Subcutaneous abdominal adipose tissue (tissue), 5 donors: ENCODE measurements around the gene RALGDS.

Experiments used
- H3K27ac ChIP-seq: one replicate; pipeline ENCODE4 v1.7.0; 2013; ENCODE audit warnings: low read depth, mild to moderate bottlenecking, inconsistent platforms, low read length, moderate library complexity
- H3K27me3 ChIP-seq, 5 donors: one replicate each; pipeline ENCODE4 v1.7.0; 2013; ENCODE audit warnings: low read length in 5 of 5, inconsistent platforms in 1 of 5; ENCODE audit not compliant: control insufficient read depth in 5 of 5, insufficient read depth in 4 of 5
- H3K36me3 ChIP-seq, 5 donors: one replicate each; pipeline ENCODE4 v1.7.0; 2013; ENCODE audit warnings: low read length in 5 of 5; ENCODE audit not compliant: control insufficient read depth in 5 of 5, insufficient read depth in 5 of 5
- H3K4me1 ChIP-seq, 5 donors: one replicate each; pipeline ENCODE4 v1.7.0; 2013; ENCODE audit warnings: low read length in 5 of 5, mild to moderate bottlenecking in 3 of 5, moderate library complexity in 1 of 5; ENCODE audit not compliant: control insufficient read depth in 5 of 5, insufficient read depth in 5 of 5
- H3K4me3 ChIP-seq, 5 donors: one replicate each; pipeline ENCODE4 v1.7.0; 2013; ENCODE audit warnings: low read length in 5 of 5, low read depth in 1 of 5
- H3K9ac ChIP-seq, 5 donors: one replicate each; pipeline ENCODE4 v1.7.0; 2013; ENCODE audit warnings: low read length in 5 of 5, mild to moderate bottlenecking in 4 of 5, moderate library complexity in 3 of 5
- H3K9me3 ChIP-seq, 5 donors: one replicate each; pipeline ENCODE4 v1.7.0; 2013; ENCODE audit warnings: low read length in 5 of 5; ENCODE audit not compliant: control insufficient read depth in 5 of 5
- donor health status: healthy.
- donor health status: healthy.
- donor health status: healthy.
- donor health status: healthy.
- donor health status: healthy.

The RALGDS gene

DNA sequence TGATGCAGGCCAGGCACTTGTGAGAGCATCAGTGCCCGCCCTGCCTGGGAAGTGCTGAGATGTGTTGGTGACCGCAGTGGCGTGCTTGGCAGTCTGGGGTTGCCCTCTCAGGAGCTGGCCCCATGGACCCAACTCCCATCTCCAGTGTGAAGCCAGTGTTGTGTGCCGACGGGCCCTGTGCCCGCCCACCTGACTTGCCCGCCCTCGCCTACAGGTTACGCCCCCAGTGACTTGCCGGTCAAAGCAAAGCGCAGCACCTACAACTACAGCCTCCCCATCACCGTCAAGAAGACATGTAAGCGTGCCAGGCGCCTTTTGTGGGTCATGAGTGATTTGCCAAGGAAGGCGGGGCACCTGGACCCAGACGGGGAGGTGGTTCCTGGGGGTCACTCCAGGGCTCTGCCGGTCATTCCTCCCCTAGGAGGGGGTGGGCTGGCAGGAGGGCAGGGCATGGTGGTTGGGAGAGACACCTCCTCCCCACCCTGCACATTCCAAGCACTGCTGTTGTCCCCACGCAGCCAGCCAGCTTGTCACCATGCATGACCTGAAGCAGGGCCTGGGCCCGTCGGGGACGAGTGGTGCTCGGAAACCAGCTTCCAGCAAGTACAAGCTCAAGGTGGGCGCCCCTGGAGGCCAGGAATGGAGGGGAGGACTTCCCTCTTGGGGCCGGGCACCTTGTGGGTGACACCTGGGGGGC, 66.7 kb downstream of the RALGDS start:
- peaks cover 0 to 95% (median 86%) of the 10 kb centered on the region in 5 donors for H3K36me3 ChIP-seq
- no peak overlapping the region for H3K9ac ChIP-seq
- H3K27ac ChIP-seq = no peak overlapping the region
- no peaks in the 10 kb centered on the region for H3K27me3 ChIP-seq
- H3K4me3 ChIP-seq = no peak overlapping the region
- H3K4me1 ChIP-seq = peaks cover 0 to 14% (median 12%) of the 10 kb centered on the region in 5 donors
- no peaks in the 10 kb centered on the region for H3K9me3 ChIP-seq

GRCh38 chr9:133051966-133052539, 69.0 kb downstream of the RALGDS start:
- Histone ChIP-seq H3K4me1 (peaks cover 0 to 14% (median 12%) of the 10 kb centered on the region in 5 donors), H3K27me3 (no peaks in the 10 kb centered on the region), H3K9me3 (no peaks in the 10 kb centered on the region), H3K36me3 (peaks cover 0 to 96% (median 81%) of the 10 kb centered on the region in 5 donors), H3K9ac (no peak overlapping the region), H3K27ac (no peak overlapping the region), H3K4me3 (no peak overlapping the region)

DNA sequence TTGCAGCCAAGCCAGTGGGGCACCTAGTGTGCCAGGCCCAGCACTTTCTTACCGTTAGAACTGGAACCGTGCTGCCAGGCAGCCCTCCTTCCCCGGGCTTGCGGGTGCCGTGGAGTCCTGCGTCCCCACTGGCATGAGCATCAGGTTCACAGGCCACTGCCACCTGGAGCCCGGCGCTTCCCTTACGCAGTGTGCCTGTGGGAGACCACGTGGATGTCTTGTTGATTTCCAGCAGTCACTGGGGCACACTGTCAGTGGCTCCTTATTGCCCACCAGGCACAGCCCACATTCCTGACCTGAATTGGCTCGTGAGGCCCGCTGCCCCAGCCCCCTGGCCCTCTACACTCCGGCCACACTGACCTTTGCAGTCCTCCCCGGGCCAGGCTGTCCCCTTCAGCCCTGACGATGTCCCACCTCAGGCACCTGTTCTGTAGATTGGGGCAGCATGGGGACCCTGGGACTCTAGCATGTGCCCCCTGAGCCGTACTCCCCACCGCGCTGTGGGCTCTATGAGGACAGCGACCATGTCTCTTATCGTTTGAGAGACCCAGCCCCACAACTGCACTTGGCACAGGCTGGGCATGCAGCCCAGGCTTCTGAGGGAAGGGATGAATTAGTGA, 69.6 kb downstream of the RALGDS start:
- Histone ChIP-seq H3K27ac (no peak overlapping the region), H3K4me1 (peaks cover 0 to 14% (median 12%) of the 10 kb centered on the region in 5 donors), H3K9me3 (no peaks in the 10 kb centered on the region), H3K4me3 (no peak overlapping the region), H3K36me3 (peaks cover 0 to 96% (median 81%) of the 10 kb centered on the region in 5 donors), H3K27me3 (no peaks in the 10 kb centered on the region), H3K9ac (no peak overlapping the region)

- peaks cover 0 to 14% (median 12%) of the 10 kb centered on the region in 5 donors for H3K4me1 ChIP-seq
- no peak overlapping the region for H3K4me3 ChIP-seq
- no peaks in the 10 kb centered on the region for H3K9me3 ChIP-seq
- no peak overlapping the region for H3K27ac ChIP-seq
- peaks cover 0 to 96% (median 81%) of the 10 kb centered on the region in 5 donors for H3K36me3 ChIP-seq
- H3K27me3 ChIP-seq = no peaks in the 10 kb centered on the region
- H3K9ac ChIP-seq = no peak overlapping the region
These were observed 70.3 kb downstream of the RALGDS start for GRCh38 chr9:133050781-133051180.

DNA sequence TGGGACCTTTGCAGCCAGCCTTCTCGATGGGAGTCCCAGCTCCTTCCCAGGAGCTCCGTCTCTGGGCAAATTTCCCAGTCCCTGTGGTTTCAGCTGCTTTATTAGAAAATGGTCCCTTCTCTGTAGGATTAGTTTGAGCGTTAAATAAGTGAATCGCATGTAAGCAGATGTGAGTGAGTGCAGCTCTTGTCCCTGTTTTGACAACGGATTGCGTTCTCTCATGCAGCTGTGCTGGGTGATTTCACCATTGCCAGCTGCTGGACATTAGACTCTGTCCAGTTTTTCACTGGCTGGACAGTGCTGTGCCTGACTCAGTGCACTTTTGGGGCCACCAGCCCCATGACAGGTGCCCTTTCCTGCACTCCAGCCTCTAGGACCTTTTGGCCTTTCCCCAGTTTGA, 70.9 kb downstream of the RALGDS start:
- H3K9ac ChIP-seq = no peak overlapping the region
- peaks cover 0 to 96% (median 81%) of the 10 kb centered on the region in 5 donors for H3K36me3 ChIP-seq
- no peaks in the 10 kb centered on the region for H3K9me3 ChIP-seq
- H3K27me3 ChIP-seq = no peaks in the 10 kb centered on the region
- no peak overlapping the region for H3K27ac ChIP-seq
- peaks cover 0 to 8% (median 6%) of the 10 kb centered on the region in 5 donors for H3K4me1 ChIP-seq
- H3K4me3 ChIP-seq = no peak overlapping the region

DNA sequence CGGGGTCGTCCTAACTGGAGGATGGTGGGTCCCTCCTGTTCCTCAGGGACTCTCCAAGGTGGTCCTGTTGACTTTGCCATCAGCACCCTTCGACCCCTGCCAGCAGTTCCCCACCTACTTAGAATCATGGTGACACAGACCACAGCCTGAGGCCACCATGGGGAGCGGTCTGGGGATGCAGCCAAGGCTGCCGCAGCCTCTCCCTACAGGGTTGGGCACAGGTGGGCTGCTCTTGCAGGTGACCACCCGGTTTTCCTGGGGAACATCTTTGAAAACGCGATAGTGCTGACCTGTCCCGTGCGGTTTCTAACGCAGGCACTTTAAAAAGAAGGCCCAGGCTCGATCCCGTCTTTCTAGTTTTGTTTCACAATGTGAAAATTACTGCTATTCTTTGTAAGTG, 72.0 kb downstream of the RALGDS start:
- H3K9me3 ChIP-seq = no peaks in the 10 kb centered on the region
- H3K4me3 ChIP-seq = no peak overlapping the region
- H3K9ac ChIP-seq = no peak overlapping the region
- H3K4me1 ChIP-seq = no peaks in the 10 kb centered on the region
- no peak overlapping the region for H3K27ac ChIP-seq
- H3K27me3 ChIP-seq = no peaks in the 10 kb centered on the region
- H3K36me3 ChIP-seq = peaks cover 0 to 96% (median 81%) of the 10 kb centered on the region in 5 donors

- H3K36me3 ChIP-seq = peaks cover 0 to 96% (median 80%) of the 10 kb centered on the region in 5 donors
- H3K4me3 ChIP-seq = no peak overlapping the region
- no peak overlapping the region for H3K27ac ChIP-seq
- H3K4me1 ChIP-seq = no peaks in the 10 kb centered on the region
- H3K27me3 ChIP-seq = no peaks in the 10 kb centered on the region
- H3K9ac ChIP-seq = no peak overlapping the region
- no peaks in the 10 kb centered on the region for H3K9me3 ChIP-seq
These were observed 72.4 kb downstream of the RALGDS start for GRCh38 chr9:133048595-133048994.
